Neural progenitor cell (in vitro differentiated cells): ENCODE results near the gene ESPNL. TPM values are rescaled to one million over a fixed set of nuclear protein-coding genes. Genes with fewer than 3 reads are reported as not detected.

Experiments
- DNase-seq: peaks from one replicate; pipeline ENCODE4 v3.0.0-alpha.2; 2016; ENCODE audit warnings: low spot score
- H2AFZ ChIP-seq: fragments of 200-600 bp; sonication (generic); replicated peaks from 2 replicates; pipeline ENCODE4 v1.6.1; 2016; ENCODE audit warnings: antibody characterized with exemption
- H3F3A ChIP-seq: fragments of 200-600 bp; sonication (generic); 2 replicates; pipeline ENCODE4 v1.6.1; 2016; ENCODE audit warnings: antibody characterized with exemption, low read depth
- H3K27ac ChIP-seq: fragments of 200-600 bp; sonication (generic); 2 replicates; pipeline ENCODE4 v1.5.1; 2016; ENCODE audit warnings: mild to moderate bottlenecking
- H3K27me3 ChIP-seq: fragments of 200-600 bp; sonication (generic); 2 replicates; pipeline ENCODE4 v1.6.1; 2016; ENCODE audit warnings: mild to moderate bottlenecking, moderate library complexity
- H3K36me3 ChIP-seq: fragments of 200-600 bp; sonication (generic); 2 replicates; pipeline ENCODE4 v1.5.1; 2016
- H3K4me1 ChIP-seq: fragments of 200-600 bp; sonication (generic); 2 replicates; pipeline ENCODE4 v1.6.1; 2016; ENCODE audit warnings: mixed run types
- H3K4me2 ChIP-seq: fragments of 200-600 bp; sonication (generic); 2 replicates; pipeline ENCODE4 v1.6.1; 2016
- H3K4me3 ChIP-seq: fragments of 200-600 bp; sonication (generic); 2 replicates; pipeline ENCODE4 v1.5.1; 2016
- H3K79me2 ChIP-seq: fragments of 200-600 bp; sonication (generic); 2 replicates; pipeline ENCODE4 v1.6.1; 2016; ENCODE audit warnings: low read depth
- H3K9ac ChIP-seq: fragments of 200-600 bp; sonication (generic); 2 replicates; pipeline ENCODE4 v1.6.1; 2016
- H3K9me3 ChIP-seq: fragments of 200-600 bp; sonication (generic); 2 replicates; pipeline ENCODE4 v1.5.1; 2016; ENCODE audit warnings: low read depth
- H4K20me1 ChIP-seq: fragments of 200-600 bp; sonication (generic); 2 replicates; pipeline ENCODE4 v1.6.1; 2016; ENCODE audit warnings: low read depth
- H3K27ac Mint-ChIP-seq: 3 replicates; pipeline ENCODE4 v1.8.0; 2021; ENCODE audit warnings: mixed read lengths
- H3K27me3 Mint-ChIP-seq: 2 replicates; pipeline ENCODE4 v1.8.0; 2022; ENCODE audit warnings: low read depth, mild to moderate bottlenecking, inconsistent platforms, moderate library complexity, mixed read lengths; ENCODE audit not compliant: insufficient read depth
- H3K36me3 Mint-ChIP-seq: 3 replicates; pipeline ENCODE4 v1.8.0; 2021; ENCODE audit warnings: mixed read lengths
- H3K4me1 Mint-ChIP-seq: 3 replicates; pipeline ENCODE4 v1.8.0; 2021; ENCODE audit warnings: mixed read lengths
- H3K4me3 Mint-ChIP-seq: 3 replicates; pipeline ENCODE4 v1.8.0; 2021; ENCODE audit warnings: mild to moderate bottlenecking, moderate library complexity, mixed read lengths
- H3K9me3 Mint-ChIP-seq: 3 replicates; pipeline ENCODE4 v1.8.0; 2020; ENCODE audit warnings: mixed read lengths
- EZH2 ChIP-seq: fragments of 200-600 bp; sonication (generic); IDR thresholded peaks from 2 replicates; pipeline ENCODE4 v1.6.1; 2017; ENCODE audit warnings: antibody characterized with exemption, mild to moderate bottlenecking, moderate library complexity
- EZH2phosphoT487 ChIP-seq: fragments of 200-600 bp; sonication (generic); IDR thresholded peaks from 2 replicates; pipeline ENCODE4 v1.6.1; 2017; ENCODE audit warnings: antibody characterized with exemption
- total RNA-seq: library from RNA; depleted of rRNA; stranded (reverse); fragments of >200 nt; gene quantifications from 2 replicates; pipeline ENCODE4 v1.2.3, GENCODE V29; 2015; ENCODE audit warnings: low replicate concordance
- TF ChIP-seq, protein P1 (sequence below): fragments of 200-600 bp; sonication (generic); IDR thresholded peaks from 2 replicates; pipeline ENCODE4 v1.5.1; 2017; ENCODE audit warnings: antibody characterized with exemption, mild to moderate bottlenecking

ESPNL gene
- total RNA-seq, 1 donor from 2014 or later = 0.58 TPM

DNA sequence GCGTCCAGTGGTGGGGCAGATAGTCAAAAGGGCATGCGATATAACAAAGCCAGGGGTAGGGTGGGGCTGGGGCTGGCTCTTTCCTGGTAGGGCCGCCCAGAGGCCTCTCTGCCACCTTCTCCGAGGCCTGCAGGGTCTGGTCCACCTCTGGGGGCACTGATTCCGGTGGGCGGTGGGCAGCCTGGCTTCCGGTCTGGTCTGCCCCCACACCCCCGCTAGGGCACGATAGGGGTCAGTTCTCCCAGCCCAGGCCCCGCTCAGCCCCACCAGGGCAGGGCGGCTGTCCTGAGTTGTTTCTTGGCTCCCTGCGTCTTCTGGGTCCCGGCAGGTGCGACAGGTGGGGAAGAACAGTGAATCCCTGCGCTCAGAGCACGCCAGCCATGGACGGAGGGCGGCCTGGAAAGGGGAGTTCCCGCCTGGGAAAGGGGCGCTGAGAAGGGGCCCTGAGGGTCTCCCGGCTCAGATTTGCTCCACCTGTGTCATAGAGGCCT lies 57.9 kb downstream of the ESPNL start:
- TF ChIP-seq, protein P1, sequence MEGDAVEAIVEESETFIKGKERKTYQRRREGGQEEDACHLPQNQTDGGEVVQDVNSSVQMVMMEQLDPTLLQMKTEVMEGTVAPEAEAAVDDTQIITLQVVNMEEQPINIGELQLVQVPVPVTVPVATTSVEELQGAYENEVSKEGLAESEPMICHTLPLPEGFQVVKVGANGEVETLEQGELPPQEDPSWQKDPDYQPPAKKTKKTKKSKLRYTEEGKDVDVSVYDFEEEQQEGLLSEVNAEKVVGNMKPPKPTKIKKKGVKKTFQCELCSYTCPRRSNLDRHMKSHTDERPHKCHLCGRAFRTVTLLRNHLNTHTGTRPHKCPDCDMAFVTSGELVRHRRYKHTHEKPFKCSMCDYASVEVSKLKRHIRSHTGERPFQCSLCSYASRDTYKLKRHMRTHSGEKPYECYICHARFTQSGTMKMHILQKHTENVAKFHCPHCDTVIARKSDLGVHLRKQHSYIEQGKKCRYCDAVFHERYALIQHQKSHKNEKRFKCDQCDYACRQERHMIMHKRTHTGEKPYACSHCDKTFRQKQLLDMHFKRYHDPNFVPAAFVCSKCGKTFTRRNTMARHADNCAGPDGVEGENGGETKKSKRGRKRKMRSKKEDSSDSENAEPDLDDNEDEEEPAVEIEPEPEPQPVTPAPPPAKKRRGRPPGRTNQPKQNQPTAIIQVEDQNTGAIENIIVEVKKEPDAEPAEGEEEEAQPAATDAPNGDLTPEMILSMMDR = no peak
- no peak for TF ChIP-seq EZH2
- no peak for TF ChIP-seq EZH2phosphoT487
- peak overlapping the region; percentile 70 for H3K4me2 ChIP-seq
- H3F3A ChIP-seq = peaks cover 12% of the 10 kb centered on the region
- H3K27me3 ChIP-seq = peaks cover 65% of the 10 kb centered on the region
- Mint-ChIP-seq H3K27ac (no peak overlapping the region), H3K4me3 (peak overlapping the region; percentile 30), H3K4me1 (peaks cover 21% of the 10 kb centered on the region), H3K9me3 (peaks cover 3% of the 10 kb centered on the region), H3K27me3 (peaks cover 27% of the 10 kb centered on the region), H3K36me3 (no peaks in the 10 kb centered on the region)
- H3K27ac ChIP-seq = no peak overlapping the region
- H3K9me3 ChIP-seq = no peaks in the 10 kb centered on the region
- peak overlapping the region; percentile 31 for H3K4me3 ChIP-seq
- peaks cover 27% of the 10 kb centered on the region for H4K20me1 ChIP-seq
- DNase-seq = no peak
- H3K9ac ChIP-seq = no peak overlapping the region
- H3K4me1 ChIP-seq = peaks cover 11% of the 10 kb centered on the region
- H3K36me3 ChIP-seq = no peaks in the 10 kb centered on the region
- H3K79me2 ChIP-seq = no peaks in the 10 kb centered on the region
- H2AFZ ChIP-seq = no peak overlapping the region

DNA sequence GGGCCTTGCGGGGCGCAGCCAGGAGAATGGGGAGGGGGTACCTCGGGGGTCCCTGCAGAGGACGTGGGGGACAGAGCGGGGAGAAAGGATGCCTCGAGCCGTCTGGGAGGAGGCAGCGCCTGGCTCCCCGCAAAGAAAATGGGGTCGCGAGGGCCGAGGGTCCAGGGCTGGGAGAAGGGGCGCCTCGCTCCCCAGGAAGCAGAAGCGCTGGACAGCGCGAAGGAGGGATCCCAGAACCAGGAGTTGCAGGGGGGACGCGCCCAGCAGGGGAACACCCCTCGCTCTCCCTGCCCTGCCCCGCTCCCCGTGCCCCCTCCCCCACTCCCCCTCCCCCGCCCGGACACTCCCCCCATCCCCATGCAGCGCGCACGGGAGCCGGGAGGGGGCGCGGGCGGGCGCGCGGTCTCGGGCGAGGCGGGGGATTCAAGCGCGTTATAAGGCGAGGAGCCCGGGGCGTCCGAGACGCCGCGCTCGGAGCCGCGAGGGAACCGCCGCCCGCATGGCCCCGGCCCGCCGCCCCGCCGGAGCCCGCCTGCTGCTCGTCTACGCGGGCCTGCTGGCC lies 58.5 kb downstream of the ESPNL start, which contains the start of gene ERFE:
ERFE (plus strand) TSS at position 462 of the 562 bp plus-strand sequence; CDS start at position 500, 38 bp downstream.
- H3K27me3 Mint-ChIP-seq = peaks cover 29% of the 10 kb centered on the region
- H2AFZ ChIP-seq = no peak within 1 kb of the TSS
- TF ChIP-seq, protein P1 = peak; percentile 59
- TF ChIP-seq EZH2 (no peak), EZH2phosphoT487 (no peak)

DNA sequence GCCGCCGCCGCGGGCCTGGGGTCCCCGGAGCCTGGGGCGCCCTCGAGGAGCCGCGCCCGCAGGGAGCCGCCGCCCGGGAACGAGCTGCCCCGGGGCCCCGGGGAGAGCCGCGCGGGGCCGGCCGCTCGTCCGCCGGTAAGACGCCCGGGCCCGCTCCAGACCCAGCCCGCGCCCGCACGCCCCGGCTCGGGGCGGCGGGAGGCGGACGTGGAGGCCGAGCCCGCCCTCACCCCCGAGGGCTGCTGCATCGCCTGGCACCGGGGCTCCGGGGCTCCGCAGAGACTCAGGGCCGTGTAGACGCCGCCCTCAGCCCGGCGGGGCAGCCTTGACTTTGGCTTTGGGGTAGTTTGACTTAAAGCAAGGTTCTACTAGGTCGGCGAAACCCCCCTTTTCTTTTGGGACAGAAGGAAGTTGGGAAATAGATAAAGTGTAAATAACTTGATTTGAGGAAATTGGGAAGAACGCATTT lies 59.0 kb downstream of the ESPNL start:
- TF ChIP-seq EZH2 (peak; percentile 70), EZH2phosphoT487 (no peak)
- Mint-ChIP-seq H3K27me3 (peaks cover 26% of the 10 kb centered on the region), H3K4me3 (peak overlapping the region; percentile 83), H3K27ac (no peak overlapping the region), H3K9me3 (peaks cover under 1% of the 10 kb centered on the region), H3K4me1 (peaks cover 19% of the 10 kb centered on the region), H3K36me3 (no peaks in the 10 kb centered on the region)
- Histone ChIP-seq H3K9me3 (no peaks in the 10 kb centered on the region), H3K4me3 (peak overlapping the region; percentile 44), H3K36me3 (no peaks in the 10 kb centered on the region), H3K9ac (no peak overlapping the region), H3K27ac (no peak overlapping the region), H2AFZ (no peak overlapping the region), H3F3A (peaks cover 12% of the 10 kb centered on the region), H3K4me2 (peak overlapping the region; percentile 81), H3K27me3 (peaks cover 75% of the 10 kb centered on the region), H4K20me1 (peaks cover 30% of the 10 kb centered on the region), H3K79me2 (no peaks in the 10 kb centered on the region), H3K4me1 (peaks cover 11% of the 10 kb centered on the region)
- DNase-seq = peak; percentile 48

More for the DNA sequence above, 58.5 kb downstream of the ESPNL start, which contains the start of gene ERFE:
- Mint-ChIP-seq H3K36me3 (no peaks in the 10 kb centered on the region), H3K9me3 (peaks cover 3% of the 10 kb centered on the region), H3K4me1 (peaks cover 21% of the 10 kb centered on the region), H3K4me3 (peak within 1 kb of the TSS; percentile 83), H3K27ac (no peak within 1 kb of the TSS)
- peaks cover 70% of the 10 kb centered on the region for H3K27me3 ChIP-seq
- peaks cover 30% of the 10 kb centered on the region for H4K20me1 ChIP-seq
- H3K79me2 ChIP-seq = no peaks in the 10 kb centered on the region
- no peak within 1 kb of the TSS for H3K9ac ChIP-seq
- peak within 1 kb of the TSS; percentile 44 for H3K4me3 ChIP-seq
- peaks cover 11% of the 10 kb centered on the region for H3K4me1 ChIP-seq
- peak; percentile 88 for DNase-seq
- peaks cover 12% of the 10 kb centered on the region for H3F3A ChIP-seq
- no peaks in the 10 kb centered on the region for H3K9me3 ChIP-seq
- H3K27ac ChIP-seq = no peak within 1 kb of the TSS
- H3K36me3 ChIP-seq = no peaks in the 10 kb centered on the region
- H3K4me2 ChIP-seq = peak within 1 kb of the TSS; percentile 81

DNA sequence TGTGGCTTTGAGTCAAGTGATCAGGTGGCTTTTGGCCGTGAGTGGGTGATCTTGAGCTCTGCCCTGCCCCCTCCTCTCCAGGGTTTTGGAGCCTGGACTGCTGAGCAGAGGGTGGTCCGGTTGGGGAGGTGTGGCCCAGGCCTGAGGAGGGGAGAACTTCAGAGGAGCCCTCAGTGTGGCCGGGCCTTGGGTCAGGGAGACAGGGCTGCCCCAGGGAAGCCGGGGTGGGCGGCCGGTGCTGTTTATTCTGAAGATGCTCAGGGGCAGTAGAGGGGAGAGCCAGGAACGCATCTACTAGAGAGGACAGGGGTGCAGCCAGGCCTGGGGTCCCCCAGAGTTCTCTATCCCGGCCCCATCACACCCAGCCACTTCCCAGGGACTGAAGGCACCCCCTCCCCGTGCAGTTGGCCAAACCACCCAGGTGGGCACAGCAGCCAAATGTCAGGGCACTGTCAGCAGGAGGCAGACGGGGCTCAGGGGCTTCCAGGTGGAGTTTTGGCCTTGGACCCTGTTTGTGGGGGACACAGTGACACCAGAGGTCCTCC lies 59.6 kb downstream of the ESPNL start:
- Histone ChIP-seq H3K9me3 (no peaks in the 10 kb centered on the region), H3K4me3 (peak overlapping the region; percentile 44), H3K27me3 (peaks cover 82% of the 10 kb centered on the region), H3K9ac (no peak overlapping the region), H3K36me3 (no peaks in the 10 kb centered on the region), H3K4me1 (peaks cover 11% of the 10 kb centered on the region), H2AFZ (no peak overlapping the region), H3F3A (peaks cover 12% of the 10 kb centered on the region), H3K27ac (no peak overlapping the region), H3K79me2 (no peaks in the 10 kb centered on the region), H3K4me2 (peak overlapping the region; percentile 81), H4K20me1 (peaks cover 30% of the 10 kb centered on the region)
- no peak overlapping the region for H3K27ac Mint-ChIP-seq
- TF ChIP-seq EZH2 (no peak), EZH2phosphoT487 (no peak)
- TF ChIP-seq, protein P1 = no peak
- no peak for DNase-seq
- H3K27me3 Mint-ChIP-seq = peaks cover 29% of the 10 kb centered on the region
- peaks cover 16% of the 10 kb centered on the region for H3K4me1 Mint-ChIP-seq
- H3K36me3 Mint-ChIP-seq = peaks cover under 1% of the 10 kb centered on the region
- peak overlapping the region; percentile 83 for H3K4me3 Mint-ChIP-seq
- H3K9me3 Mint-ChIP-seq = peaks cover under 1% of the 10 kb centered on the region
